Measurements from ENCODE around the gene CDK16.

- TF ChIP-seq CTCF (conservative IDR thresholded peaks at IDR 0.05 in 1 of 2, IDR thresholded peaks at IDR 0.05 in 1 of 2; ENCODE audit: extremely low read depth in 1 of 2, insufficient read depth in 1 of 2, low read depth in 1 of 2, low read length in 2 of 2) (no peak), EZH2 (IDR thresholded peaks at IDR 0.05; ENCODE audit: borderline replicate concordance, low read length) (no peak)
Observed at GRCh38 chrX:47191806-47192401, 26.6 kb upstream of the CDK16 start.

Data from mammary epithelial cell (primary cell).